HUDEP-2 (cell line): ENCODE measurements around the gene CDH23.

Experiments
- DNase-seq, 76 experiments: peaks; one replicate each; lab custom pipeline; 2025; ENCODE audit not compliant: unreplicated experiment in 76 of 76; lab: John Stamatoyannopoulos, UW

CDH23 gene

DNA sequence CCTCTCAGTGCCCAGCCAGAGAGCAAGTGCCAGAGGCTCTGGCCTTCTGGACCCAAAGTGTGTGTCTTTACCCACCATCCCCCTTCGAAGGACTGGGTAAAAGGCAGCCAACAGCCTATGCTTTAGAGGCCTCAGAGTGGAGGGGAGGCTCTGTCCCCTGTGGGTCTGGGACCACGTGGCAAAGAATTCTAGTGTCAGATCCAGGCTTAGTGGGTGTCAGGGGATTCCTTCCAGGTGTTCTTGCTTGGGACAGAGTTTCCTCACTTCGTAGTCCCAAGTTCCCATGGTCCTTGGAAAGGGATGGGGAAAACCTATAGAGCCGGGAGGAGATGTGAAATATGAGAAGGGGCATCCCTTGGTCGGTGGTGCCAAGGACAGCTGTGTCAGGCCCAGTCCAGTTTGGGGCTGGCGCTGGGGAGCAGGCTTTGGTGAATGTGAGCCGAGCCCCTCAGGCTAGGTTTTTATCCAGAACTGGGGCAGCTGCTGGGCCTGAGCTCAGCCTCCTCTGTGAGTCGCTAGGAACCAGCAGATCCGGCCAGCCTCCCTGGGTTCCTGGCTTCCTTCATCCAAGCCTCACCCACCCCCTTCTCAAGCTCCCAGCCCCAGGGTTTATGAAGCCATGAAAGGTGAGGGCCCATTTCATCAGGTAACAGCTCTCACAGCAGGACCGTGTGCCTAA lies 251.7 kb downstream of the CDH23 start:
- DNase-seq = no peak

DNA sequence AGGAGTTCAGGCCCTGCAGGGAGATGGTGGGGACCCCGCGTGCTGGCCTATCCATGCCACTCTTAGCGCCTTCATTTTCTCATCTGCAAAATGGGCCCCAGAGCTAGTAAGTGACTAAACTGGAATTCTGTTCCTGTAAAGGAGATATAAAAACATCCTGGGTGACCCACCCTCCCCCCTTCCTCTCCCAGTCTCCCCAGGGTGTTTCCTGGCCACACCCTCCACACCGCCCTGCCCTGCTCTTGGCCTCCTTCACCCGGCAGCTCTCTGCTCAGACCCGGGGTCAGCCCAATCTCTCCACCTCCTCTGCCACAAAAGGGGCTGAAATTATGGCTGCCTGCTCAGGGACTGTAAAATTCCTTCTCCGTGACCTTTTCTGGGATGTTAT lies 252.2 kb downstream of the CDH23 start:
- peak in 38 of 76 experiments; percentile 2 to 51 (median 28) for DNase-seq

DNA sequence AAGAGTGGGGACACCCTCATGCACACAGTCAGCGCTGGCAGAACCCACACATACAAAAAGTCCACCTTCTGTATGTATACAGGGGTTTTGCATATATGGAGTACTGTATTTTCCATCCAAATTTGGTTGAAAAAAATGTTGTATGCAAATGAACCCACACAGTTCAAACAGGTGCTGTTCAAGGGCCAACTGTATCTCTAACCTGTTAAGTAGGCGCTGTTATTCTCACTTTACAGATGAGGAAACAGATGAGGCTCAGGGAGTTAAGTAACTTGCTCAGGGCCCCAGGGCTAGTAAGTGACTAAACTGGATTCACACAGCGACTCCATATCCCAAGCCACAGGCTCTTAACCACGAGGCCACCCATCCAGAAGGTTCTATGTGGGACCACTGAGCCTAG lies 252.9 kb downstream of the CDH23 start:
- peak in 1 of 76 experiments; percentile 9 for DNase-seq

DNA sequence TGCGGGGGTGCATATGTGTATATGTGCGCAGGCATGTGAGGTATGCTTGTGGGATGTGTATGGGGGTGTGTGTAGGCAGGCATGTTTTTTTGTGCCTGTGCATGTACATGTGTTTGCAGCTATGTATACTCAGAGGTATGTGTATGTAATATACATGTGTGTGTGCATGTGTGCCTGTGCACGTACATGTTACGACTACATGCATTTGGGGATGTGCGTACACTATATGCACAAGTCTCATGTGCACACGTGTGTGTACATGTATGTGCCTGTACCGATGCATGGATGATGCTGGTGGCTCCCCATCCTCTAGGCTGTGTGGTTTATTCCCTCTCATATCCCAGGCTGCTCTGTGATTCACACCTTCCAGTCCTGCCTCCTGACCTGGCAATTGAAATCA lies 253.7 kb downstream of the CDH23 start:
- DNase-seq = no peak

DNA sequence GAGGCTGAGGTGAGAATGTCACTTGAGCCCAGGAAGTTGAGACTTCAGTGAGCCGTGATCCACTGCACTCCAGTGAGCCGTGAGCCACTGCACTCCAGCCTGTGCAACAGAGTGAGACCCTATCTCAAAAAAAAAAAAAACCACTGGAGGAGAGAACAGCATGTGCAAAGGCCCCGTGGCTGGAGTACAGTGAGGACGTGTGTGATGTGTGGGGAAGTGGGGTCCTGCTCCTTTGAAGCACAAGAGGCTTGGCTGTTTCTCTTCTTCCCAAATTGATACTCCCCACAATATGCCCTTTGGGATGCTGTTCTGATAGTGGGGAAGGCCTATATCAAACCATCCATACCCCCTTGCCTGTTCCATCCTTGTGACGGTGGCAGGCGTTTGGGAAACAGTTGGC lies 254.7 kb downstream of the CDH23 start:
- no peak for DNase-seq

DNA sequence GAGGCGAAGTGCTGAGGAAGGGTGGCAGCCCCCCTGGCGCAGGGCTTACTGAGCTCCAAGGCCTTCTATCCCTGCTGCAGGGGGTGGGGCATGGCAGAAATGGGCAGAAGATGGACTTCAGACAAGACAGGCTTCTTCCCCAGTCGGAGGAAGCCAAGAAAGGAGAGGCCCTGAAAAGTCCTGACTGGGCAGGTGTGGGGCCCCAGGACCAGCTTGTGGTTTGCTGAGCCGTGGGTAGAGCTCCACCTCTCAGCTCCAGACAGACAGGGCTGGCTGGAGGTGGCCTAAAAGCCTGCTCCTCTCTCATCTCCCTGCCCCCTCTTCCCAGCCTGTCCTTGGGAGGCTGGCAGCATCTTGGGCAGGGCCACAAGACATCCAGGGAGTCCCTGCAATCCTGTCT lies 255.2 kb downstream of the CDH23 start:
- DNase-seq = no peak

DNA sequence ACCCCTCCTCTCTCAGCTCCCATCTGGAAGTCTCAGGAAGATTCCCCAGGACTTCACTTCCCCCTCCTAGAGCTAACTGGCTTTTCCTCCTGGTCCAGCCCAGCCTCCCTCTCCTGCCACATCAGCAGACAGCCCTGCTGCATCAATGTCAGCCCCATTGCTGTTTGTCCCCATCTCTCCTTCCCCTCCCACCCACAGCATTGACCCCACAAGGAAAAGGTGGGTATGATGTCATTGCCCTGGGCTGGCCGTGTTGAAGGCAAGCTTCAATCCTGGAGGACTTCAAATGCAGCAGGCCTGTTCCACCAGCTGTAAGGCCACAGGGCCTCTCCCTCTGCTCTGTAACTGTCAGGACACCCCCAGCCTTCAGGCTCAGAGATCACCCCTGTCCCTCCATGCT lies 256.3 kb downstream of the CDH23 start:
- DNase-seq = no peak

DNA sequence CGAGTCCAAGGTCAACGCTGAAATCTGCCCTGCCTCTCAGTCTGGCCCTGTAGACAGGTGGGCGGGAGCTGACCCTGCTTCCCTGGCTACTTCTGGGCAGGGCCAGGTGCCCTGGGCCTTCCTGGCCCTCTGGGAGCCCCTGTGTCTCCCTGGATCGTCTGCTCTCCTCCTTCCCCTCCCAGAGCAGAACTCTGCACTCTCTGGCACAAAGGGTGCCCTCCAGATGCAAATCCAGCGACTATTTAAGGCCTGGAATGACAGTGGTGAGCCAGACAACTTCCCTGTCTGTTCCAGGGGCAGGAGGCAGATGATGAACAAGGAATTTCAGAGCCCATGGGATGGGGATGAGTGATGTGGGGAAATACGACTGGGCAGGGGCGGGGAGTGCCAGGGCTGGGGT lies 259.5 kb downstream of the CDH23 start:
- no peak for DNase-seq

DNA sequence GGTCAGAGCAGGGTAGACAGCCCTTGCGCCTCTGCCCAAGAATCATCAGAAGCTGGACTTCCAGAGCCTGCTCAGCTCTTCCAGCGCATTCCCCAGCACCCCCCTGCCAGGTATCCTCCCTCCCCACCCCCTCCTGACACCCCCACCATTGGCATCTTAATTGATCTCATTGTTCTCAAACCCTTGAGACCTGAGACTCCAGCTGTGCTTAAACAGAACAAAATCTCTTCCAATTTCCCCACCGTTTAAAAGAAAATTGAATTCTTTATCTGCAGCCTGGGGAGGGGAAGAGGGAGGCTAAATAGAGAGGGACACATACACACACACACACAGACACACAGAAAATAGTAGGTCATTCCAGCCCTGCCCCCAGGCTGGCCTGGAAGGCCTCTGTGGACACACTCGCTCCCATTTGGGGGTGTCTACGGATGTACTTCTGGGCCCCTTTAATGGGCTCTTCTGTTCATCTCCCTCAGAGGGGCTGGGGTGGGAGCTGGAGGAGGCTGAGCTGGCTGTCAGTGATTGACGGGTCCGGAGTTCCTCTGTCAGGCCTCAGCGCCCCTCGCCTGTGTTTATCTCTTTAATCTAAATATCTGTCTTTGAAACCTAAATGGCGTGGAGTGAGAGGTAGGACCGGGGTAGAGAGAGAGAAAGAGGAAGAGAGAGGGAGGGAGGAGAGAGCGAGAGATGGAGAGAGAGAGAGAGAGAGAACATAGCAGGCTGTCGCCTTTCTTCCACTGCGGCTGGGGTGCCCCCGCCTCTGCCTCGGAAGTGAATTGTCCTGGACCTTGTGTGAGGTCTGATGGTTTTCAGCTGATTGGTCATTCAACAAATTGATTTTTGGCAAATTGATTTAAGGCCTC lies 261.1 kb downstream of the CDH23 start:
- no peak for DNase-seq

- DNase-seq = no peak
Observed at GRCh38 chr10:71658467-71658745, 261.7 kb downstream of the CDH23 start.

DNA sequence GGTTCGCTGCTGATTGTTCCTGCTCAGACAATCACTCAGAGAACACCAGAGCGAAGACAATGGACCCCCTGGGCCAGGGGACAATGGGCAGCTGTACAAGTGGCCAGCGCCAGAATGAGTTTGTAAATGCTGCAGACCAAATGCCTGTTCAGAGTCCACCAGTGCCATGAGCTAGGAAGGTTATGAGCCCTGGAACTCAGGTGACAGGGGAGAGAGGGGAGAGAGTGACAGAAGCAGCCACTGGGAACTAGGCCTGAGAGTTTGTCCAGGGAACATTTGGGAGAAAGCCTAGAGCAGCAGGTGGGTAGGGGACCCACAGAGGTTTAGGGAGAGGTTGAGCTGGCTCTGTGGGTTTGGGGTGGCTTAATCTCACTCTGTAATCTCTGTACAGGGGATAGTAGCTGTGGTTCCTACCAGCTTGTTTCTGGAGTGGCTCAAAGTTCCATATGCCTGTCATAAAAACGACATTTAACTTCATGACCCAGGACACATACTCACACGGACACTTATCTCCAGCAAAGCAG lies 262.5 kb downstream of the CDH23 start:
- no peak for DNase-seq

DNA sequence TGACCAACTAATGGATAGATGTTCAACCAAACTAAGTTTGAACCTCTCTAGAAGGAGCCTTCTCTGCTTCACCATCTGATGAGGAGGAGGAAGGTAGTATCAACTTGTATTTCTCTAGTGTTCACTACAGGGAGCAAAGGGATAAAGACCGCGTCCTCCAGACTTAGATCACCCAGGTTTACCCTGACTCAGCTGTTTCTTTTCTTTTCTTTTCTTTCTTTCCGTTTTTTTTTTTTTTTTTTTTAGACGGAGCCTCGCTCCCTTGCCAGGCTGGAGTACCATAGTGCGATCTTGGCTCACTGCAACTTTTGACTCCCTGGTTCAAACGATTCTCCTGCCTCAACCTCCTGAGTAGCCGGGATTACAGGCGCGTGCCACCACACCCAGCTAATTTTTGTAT lies 263.0 kb downstream of the CDH23 start:
- DNase-seq = no peak

DNA sequence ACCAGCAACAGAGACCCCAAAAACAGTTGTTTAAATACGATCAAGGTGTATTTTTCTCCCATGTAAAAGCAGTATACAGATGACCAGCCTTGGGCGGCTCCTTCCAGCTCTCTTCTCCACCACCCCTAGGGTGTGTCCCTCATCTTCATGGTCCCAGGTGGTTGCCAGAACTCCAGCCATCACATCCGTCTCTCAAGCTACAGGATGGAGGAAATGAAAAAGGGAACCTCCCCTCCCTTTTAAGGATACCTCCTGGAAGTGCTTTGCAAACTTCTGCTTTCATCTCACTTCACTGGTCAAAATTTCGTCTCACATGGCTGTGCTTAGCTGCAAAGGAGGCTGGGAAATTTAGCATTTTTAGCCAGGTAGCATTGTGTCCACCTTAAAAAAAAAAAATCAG lies 263.6 kb downstream of the CDH23 start:
- no peak for DNase-seq

GRCh38 chr10:71661060-71661622 lies 264.4 kb downstream of the CDH23 start:
- DNase-seq = no peak

DNA sequence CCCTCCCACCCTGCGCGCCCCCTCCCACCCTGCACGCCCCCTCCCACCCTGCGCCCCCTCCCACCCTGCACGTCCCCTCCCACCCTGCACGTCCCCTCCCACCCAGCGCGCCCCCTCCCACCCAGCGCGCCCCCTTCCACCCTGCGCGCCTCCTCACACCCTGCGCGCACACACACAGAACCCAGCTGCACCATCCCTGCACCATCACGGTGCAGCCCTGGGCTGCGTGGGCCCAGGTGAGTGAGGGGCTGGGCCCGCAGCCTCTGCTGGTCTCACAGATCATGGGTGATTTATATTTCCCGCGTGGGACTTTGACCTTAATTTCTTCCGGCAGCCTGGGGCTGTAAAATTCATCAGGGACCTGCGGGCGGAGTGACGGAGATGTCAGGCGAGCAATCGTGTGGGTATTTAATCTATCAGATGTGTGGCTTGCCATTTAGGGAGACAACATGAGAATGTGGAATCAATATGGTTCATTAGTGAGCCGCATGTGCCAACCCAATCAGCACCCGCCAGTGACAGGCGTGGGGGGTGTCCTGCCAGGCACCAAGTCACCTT lies 265.1 kb downstream of the CDH23 start:
- no peak for DNase-seq

- no peak for DNase-seq
Observed at GRCh38 chr10:71663311-71663710, 266.6 kb downstream of the CDH23 start.

- DNase-seq = no peak
Observed at GRCh38 chr10:71664585-71664984, 267.9 kb downstream of the CDH23 start.

- no peak for DNase-seq
Observed at GRCh38 chr10:71665456-71665855, 268.7 kb downstream of the CDH23 start.

- DNase-seq = no peak
Observed at GRCh38 chr10:71666639-71667386, 270.1 kb downstream of the CDH23 start.

GRCh38 chr10:71667387-71667752 lies 270.6 kb downstream of the CDH23 start:
- DNase-seq = no peak
